Left ventricle myocardium superior (tissue), 1 donor: ENCODE results near the gene SMAD6. TPM values are rescaled to one million over a fixed set of nuclear protein-coding genes. Genes with fewer than 3 reads are reported as not detected.

Source experiments
- ATAC-seq: fragments of 200-7000 bp; cut with Tn5 transposase; one replicate; pipeline ENCODE4 v1.9.1; 2020; ENCODE audit warnings: mild to moderate bottlenecking, moderate library complexity
- DNase-seq: peaks from one replicate; pipeline ENCODE4 v3.0.0-alpha.2; 2020
- intact Hi-C: fragments of 100-400 bp; cut with micrococcal nuclease; formaldehyde crosslinking; loops from one replicate; pipeline ENCODE4 v1.11.0; 2022
- total RNA-seq: library from RNA; stranded (reverse); fragmentation: NEBNext Ultra II Directional; extraction: Animal tissue kit (Norgen Biotek cat#: 25700); gene quantifications from one replicate; pipeline ENCODE4 v1.2.1, GENCODE V29; 2021
- donor health status: DM: no; HTN: yes; CAD: no; lungs with severe emphysema.

Gene SMAD6
- total RNA-seq, 1 donor from 2014 or later = 14.9 TPM

GRCh38 chr15:66789029-66790025 lies 87.3 kb downstream of the SMAD6 start:
- peak; percentile 63 for DNase-seq

DNA sequence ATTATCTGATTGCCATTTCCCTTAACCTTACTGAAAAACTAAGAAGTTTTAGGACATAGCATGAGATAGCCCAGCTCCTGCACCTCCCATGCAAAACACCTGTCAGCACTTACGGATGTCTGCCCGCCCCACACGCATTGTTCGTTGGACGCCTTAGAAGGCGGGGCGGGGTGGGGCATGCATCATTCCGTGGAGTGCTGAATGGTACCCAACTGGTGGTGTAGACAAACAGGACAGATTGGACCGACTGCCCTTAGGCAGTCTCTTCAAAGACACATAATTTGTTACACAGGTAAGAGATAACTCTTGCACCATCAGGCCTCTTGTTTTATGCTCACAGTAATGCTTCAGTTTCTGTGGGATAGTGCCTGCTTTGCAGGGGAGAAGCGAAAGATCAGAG lies 93.8 kb downstream of the SMAD6 start:
- DNase-seq = no peak
- intact Hi-C loops = no loop called here
- ATAC-seq = no peak

More at GRCh38 chr15:66789029-66790025, 87.3 kb downstream of the SMAD6 start:
- ATAC-seq = peak; percentile 85
- intact Hi-C loops = loop anchor here (10.0 kb wide), 1 partner anchor 65 kb away; no protein-coding TSS in a partner anchor

GRCh38 chr15:66796343-66796742 lies 94.3 kb downstream of the SMAD6 start:
- ATAC-seq (no peak), DNase-seq (no peak)
- intact Hi-C loops = no loop called here

DNA sequence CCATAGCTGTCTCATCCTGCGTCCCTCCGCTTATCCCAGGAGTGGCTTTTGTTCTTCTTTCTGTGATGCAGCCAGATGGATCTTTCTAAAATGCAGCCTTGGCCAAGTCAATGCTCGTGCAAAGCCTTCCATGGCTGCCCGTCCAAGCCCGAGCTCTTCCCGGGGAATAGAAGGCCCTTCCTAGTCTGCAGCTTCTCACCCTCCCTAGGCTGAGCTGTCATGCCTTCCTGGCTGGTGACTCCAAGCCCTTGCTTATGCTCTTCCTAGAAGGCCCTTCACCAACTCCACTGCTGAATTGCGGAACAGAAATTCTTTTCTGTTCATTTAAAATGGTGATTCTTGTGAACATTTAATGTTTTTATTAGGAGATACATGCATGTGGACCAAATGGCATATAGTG lies 95.9 kb downstream of the SMAD6 start:
- intact Hi-C loops = no loop called here
- DNase-seq (no peak), ATAC-seq (no peak)

DNA sequence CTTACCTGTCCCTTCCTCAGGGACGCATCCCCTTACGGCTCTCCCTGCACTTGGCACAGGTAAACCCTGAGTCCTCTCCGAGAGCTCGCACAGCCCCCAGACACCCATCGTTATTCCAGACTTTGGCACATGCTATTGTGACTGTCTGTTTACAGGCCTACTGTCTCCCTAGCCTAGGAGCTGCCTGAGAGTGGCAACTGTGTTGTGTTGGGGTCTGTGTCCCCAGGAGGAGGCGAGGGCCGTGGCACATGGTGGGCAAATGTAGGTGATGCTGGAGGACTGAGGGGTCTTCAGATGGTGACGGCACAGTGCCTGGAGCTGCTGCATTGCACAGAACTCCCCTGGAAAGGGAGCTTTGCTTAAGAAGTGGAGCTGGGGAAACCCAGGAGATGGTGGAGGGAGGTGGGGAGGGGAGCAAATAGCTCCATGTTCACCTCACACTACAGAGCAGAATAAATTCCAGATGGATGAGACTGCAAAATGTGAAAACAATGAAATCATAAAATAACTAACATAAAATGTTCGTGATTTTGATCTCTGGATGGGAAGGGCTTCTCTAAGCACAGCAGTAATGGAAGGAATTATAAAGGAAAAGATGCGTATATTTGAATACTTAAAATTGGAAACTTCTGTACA lies 96.5 kb downstream of the SMAD6 start:
- ATAC-seq (no peak), DNase-seq (no peak)
- intact Hi-C loops = no loop called here

GRCh38 chr15:66799242-66799641 lies 97.2 kb downstream of the SMAD6 start:
- intact Hi-C loops = no loop called here
- no peak for DNase-seq
- no peak for ATAC-seq

DNA sequence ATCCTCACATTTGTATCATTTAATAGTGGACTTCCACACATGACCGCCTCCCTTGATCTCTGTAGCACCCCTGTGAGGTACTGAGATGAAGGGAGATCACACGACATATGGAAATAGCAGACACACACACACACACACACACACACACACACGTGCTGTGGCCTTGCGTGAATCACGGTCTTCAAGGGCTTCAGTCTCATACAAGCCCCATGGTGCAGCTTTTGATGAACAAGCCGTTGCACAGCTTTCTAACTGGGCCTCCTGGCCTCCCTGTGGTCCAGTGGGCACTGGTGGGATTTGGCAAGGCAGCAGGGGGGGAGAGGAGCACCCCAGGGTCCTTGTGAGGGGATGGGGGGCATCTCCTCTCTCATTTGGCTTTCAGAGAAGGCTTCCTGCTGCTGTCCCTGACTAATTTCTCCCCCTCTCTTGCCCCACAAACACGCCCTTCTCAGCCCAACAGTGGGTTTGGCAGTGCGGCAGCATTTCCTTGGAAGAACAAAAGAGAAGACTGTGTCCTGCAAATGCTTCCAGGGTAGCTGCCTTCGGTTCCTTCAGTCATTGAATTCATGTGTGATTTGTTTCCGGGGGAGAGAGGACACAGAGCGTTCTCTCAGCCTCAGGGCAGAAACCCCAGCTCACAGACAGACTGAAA lies 98.7 kb downstream of the SMAD6 start:
- ATAC-seq = no peak
- no peak for DNase-seq
- intact Hi-C loops = no loop called here

- DNase-seq (no peak), ATAC-seq (no peak)
- intact Hi-C loops = no loop called here
Observed at GRCh38 chr15:66801266-66801665, 99.2 kb downstream of the SMAD6 start.

- intact Hi-C loops = no loop called here
- DNase-seq (no peak), ATAC-seq (peak; percentile 27)
Observed at GRCh38 chr15:66802025-66803001, 100.3 kb downstream of the SMAD6 start.

- DNase-seq (peak; percentile 88), ATAC-seq (peak; percentile 98)
- intact Hi-C loops = no loop called here
Observed at GRCh38 chr15:66803182-66803729, 101.2 kb downstream of the SMAD6 start.

- ATAC-seq (peak; percentile 7), DNase-seq (no peak)
- intact Hi-C loops = no loop called here
Observed at GRCh38 chr15:66803749-66804148, 101.7 kb downstream of the SMAD6 start.

- ATAC-seq (no peak), DNase-seq (no peak)
- intact Hi-C loops = no loop called here
Observed at GRCh38 chr15:66805202-66805885, 103.3 kb downstream of the SMAD6 start.

DNA sequence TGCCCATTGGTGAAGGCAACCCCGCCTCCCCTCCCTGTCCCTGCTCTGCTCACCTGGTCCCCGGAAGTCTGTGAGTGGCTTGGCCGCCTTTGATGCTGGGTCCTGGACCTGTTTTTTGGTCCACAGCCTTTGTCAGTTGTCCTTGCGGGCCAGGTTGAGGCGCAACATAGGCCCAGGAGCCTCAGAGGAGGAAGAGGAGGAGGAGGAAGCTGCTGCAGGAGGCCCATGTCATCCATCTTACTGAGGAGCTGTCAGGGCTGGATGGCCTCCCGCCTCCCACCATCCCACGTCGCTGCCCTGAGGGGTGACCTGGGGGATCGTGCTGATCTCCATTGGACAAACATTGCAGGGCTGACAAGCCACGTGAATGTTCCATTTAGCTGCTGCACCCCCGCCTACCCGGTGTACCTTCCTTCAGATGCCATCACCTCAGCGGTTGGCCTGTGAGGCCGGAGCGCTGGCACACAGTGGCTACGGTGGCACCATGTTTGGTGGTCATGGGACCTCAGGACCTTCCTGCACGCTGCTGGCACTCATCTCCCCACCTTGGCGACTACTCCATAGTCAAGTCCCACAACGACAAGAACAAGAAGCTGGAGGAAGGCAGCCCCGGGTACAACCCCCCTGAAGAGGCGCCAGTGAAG lies 106.3 kb downstream of the SMAD6 start:
- intact Hi-C loops = no loop called here
- no peak for ATAC-seq
- DNase-seq = no peak

DNA sequence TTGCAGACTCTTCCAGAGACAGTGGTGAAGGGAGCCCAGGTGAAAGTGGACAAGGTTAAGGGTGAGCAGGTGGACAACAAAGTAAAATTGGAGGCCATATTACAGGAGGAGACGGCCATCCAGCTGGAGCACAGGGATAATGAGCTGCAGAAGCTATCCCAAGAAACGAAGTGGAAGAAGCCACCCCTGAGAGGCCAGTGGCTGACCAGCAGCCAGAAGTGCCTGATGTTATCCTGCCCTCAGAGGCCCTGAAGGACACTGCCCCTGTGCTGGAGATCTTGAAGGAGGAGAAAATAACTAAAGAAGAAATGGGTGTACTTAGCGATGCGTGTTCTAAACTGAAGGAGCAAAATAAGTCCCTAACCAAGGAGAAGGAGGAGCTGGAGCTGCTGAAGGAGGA lies 107.6 kb downstream of the SMAD6 start:
- ATAC-seq = no peak
- DNase-seq = no peak
- intact Hi-C loops = no loop called here

DNA sequence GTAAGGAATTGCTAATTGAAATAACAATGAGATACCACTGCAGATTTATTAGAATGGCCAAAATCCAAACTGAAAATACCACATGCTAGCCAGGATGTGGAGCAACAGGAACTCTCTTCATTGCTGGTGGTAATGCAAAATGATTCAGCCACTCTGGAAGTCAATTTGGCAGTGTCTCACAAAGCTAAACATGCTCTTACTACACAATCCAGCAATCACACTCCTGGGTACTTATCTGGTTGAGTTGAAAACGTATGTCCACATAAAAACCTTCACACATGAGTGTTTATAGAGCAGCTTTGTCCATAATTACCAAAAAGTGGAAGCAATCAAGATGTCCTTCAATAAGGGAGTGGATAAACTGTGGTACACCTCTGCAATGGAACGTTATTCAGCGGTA lies 113.3 kb downstream of the SMAD6 start:
- ATAC-seq (no peak), DNase-seq (no peak)
- intact Hi-C loops = no loop called here

- no peak for DNase-seq
- intact Hi-C loops = no loop called here
- ATAC-seq = no peak
Observed at GRCh38 chr15:66816201-66816600, 114.2 kb downstream of the SMAD6 start.

- ATAC-seq (peak; percentile 34), DNase-seq (no peak)
- intact Hi-C loops = no loop called here
Observed at GRCh38 chr15:66819084-66819483, 117.0 kb downstream of the SMAD6 start.
